Right atrium auricular region (tissue), 2 donors: Measurements from ENCODE around the gene RASL12. TPM values are rescaled to one million over a fixed set of nuclear protein-coding genes. Genes with fewer than 3 reads are reported as not detected.
"Not testable (repeated sequence)": the region's sequence is repeated elsewhere in the genome, so short reads cannot be mapped to it uniquely, and the experiment has no call there.

Experiments
- DNase-seq: peaks from one replicate; pipeline ENCODE4 v3.0.0-alpha.2; 2019; ENCODE audit warnings: low spot score
- H3K27ac ChIP-seq, 2 donors: fragments of 200-600 bp; sonication (generic); 1 replicate in 1 of 2; 2 replicates in 1 of 2; pipeline ENCODE4 v1.5.1; 2016 to 2019
- H3K27me3 ChIP-seq, 2 donors: fragments of 200-600 bp; sonication (generic); one replicate each; pipeline versions ENCODE4 v1.5.1 to v1.6.0; 2017 to 2019
- H3K36me3 ChIP-seq: fragments of 200-600 bp; sonication (generic); one replicate; pipeline ENCODE4 v1.5.1; 2016
- H3K4me1 ChIP-seq, 2 donors: fragments of 200-600 bp; sonication (generic); one replicate each; pipeline versions ENCODE4 v1.5.1 to v1.6.0; 2017 to 2019
- H3K4me3 ChIP-seq, 2 donors: fragments of 200-600 bp; sonication (generic); 1 replicate in 1 of 2; 2 replicates in 1 of 2; pipeline ENCODE4 v1.5.1; 2017 to 2019; ENCODE audit warnings: mild to moderate bottlenecking in 1 of 2, moderate library complexity in 1 of 2
- H3K9me3 ChIP-seq, 2 donors: fragments of 200-600 bp; sonication (generic); one replicate each; pipeline ENCODE4 v1.5.1; 2019
- total RNA-seq, 2 donors: library from RNA; depleted of rRNA; stranded (reverse); fragments of >200 nt; gene quantifications; one replicate each; pipeline ENCODE4 v1.1.0, GENCODE V29; 2016
- TF ChIP-seq, protein P1 (sequence below), 2 donors: fragments of 200-600 bp; sonication (generic); IDR thresholded peaks; one replicate each; pipeline ENCODE4 v1.5.1; 2019; ENCODE audit warnings: antibody characterized with exemption in 2 of 2

Gene RASL12
- total RNA-seq, 2 donors from 2014 or later, result 83.3 to 183 TPM

DNA sequence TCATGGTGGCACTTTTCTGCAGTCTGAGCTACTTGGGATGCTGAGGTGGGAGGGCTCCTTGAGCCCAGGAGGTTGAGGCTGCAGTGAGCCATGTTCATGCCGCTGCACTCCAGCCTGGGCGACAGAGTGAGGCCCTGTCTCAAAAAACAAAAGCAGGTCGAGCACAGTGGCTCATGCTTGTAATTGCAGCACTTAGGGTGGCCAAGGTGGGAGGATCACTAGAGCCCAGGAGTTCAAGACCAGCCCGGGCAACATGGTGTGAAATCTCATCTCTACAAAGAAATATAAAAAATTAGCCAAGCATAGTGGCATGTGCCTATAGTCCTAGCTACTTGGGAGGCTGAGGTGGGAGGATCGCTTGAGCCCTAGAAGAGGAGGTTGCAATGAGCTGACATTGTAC lies 37.2 kb upstream of the RASL12 start:
- no peak for DNase-seq
- H3K9me3 ChIP-seq, result no peaks in the 10 kb centered on the region
- H3K27me3 ChIP-seq, result no peaks in the 10 kb centered on the region
- H3K4me1 ChIP-seq, result peaks cover 0 to 3% of the 10 kb centered on the region in 2 donors
- no peak overlapping the region for H3K4me3 ChIP-seq
- peaks cover 21% of the 10 kb centered on the region for H3K36me3 ChIP-seq
- no peak overlapping the region for H3K27ac ChIP-seq
- TF ChIP-seq, protein P1, sequence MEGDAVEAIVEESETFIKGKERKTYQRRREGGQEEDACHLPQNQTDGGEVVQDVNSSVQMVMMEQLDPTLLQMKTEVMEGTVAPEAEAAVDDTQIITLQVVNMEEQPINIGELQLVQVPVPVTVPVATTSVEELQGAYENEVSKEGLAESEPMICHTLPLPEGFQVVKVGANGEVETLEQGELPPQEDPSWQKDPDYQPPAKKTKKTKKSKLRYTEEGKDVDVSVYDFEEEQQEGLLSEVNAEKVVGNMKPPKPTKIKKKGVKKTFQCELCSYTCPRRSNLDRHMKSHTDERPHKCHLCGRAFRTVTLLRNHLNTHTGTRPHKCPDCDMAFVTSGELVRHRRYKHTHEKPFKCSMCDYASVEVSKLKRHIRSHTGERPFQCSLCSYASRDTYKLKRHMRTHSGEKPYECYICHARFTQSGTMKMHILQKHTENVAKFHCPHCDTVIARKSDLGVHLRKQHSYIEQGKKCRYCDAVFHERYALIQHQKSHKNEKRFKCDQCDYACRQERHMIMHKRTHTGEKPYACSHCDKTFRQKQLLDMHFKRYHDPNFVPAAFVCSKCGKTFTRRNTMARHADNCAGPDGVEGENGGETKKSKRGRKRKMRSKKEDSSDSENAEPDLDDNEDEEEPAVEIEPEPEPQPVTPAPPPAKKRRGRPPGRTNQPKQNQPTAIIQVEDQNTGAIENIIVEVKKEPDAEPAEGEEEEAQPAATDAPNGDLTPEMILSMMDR (IDR thresholded peaks at IDR 0.05), result no peak

DNA sequence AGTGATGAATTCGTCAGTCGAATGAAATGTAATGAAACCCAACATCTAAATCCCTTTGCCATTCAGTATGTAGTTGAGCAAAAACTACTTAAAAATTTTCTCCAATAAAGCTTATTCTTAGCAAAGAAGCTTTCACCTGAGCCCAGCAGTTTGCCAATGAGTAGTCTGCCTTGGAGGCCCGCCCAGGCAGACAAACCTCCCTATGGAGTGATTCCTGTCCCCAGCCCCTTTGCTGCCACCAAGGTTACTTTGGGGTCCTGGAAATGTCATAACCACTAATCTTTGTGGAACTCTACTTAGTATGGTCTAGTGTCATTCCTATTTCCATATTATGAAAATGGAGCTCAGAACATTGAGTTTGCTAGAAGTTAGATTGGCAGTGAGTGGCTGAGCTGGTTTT lies 35.1 kb upstream of the RASL12 start:
- Histone ChIP-seq H3K27ac (no peak overlapping the region), H3K4me1 (peaks cover 0 to 3% of the 10 kb centered on the region in 2 donors), H3K27me3 (no peaks in the 10 kb centered on the region), H3K36me3 (peaks cover 42% of the 10 kb centered on the region), H3K4me3 (no peak overlapping the region), H3K9me3 (no peaks in the 10 kb centered on the region)
- no peak for DNase-seq
- TF ChIP-seq, protein P1 (IDR thresholded peaks at IDR 0.05), result no peak

DNA sequence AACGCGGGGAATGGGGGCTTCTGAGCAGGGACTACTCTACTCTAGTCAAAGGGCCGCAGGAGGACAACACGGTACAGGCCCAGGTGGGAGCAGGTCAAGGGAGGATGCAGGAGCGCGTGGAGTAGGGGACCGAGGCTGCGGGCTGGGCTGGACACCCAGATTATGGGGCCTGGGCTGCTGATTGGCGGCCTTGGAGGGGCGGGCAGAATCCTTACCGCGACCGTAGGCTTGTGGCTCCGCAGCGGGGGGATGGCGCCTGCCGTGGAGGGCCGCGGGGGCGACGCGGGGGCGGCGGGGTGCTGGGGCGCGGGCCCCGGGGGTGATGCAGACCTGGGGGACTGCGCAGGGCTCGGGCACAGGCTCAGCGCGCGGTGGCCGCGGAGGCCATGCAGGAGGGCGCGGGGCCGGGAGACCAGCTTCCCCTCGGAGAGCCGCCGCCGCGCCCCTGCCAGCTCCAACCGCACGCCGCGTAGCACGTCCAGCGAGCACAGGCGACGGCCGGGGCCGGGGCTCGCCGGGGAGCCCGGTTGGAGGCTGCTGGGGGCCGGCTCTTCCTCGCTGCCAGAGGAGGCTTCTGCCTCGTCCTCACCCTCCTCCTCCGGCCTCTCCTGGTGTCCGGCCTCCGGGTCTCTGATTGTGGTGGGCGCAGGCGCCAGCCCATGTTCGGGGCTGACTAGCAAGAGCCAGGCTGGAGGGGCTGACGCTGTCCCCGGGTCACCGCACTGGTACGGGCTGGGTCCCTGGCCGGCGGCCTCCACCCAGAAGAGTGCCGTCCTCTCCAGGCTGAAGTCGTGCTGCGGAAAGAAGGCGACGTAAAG lies 34.3 kb upstream of the RASL12 start:
- TF ChIP-seq, protein P1 (IDR thresholded peaks at IDR 0.05), result peak in 1 of 2 donors; percentile 2
- DNase-seq, result no peak
- Histone ChIP-seq H3K27ac (no peak overlapping the region), H3K36me3 (peaks cover 47% of the 10 kb centered on the region), H3K4me1 (peaks cover 0 to 3% of the 10 kb centered on the region in 2 donors), H3K4me3 (no peak overlapping the region), H3K27me3 (no peaks in the 10 kb centered on the region), H3K9me3 (no peaks in the 10 kb centered on the region)

DNA sequence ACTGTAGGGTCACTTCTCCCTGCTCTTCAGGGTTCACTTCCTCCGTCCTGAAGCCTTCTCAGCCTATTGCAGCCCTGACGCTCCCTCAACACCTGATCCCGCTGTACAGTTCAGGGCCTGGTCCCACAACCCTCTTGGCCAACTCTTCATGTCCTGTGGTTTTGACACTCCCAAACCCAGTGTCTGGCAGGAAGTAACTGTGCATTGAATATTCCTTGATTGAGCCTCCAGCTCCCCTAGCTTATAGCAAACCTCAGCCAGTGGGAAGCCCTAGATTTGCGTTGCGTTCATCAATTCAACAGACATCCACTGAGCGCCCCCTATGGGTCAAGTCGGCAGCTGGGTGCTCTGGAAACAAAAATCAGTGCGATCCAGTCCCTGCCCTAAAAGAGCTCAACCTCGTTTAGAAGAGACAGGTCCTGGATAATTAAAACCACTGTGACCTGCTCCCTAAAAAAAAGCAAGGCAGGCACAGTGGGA lies 33.7 kb upstream of the RASL12 start:
- Histone ChIP-seq H3K9me3 (no peaks in the 10 kb centered on the region), H3K27ac (no peak overlapping the region), H3K27me3 (no peaks in the 10 kb centered on the region), H3K4me3 (no peak overlapping the region), H3K36me3 (peaks cover 47% of the 10 kb centered on the region), H3K4me1 (peaks cover 0 to 3% of the 10 kb centered on the region in 2 donors)
- TF ChIP-seq, protein P1 (IDR thresholded peaks at IDR 0.05), result peak; percentile 64 to 82
- peak; percentile 78 for DNase-seq

DNA sequence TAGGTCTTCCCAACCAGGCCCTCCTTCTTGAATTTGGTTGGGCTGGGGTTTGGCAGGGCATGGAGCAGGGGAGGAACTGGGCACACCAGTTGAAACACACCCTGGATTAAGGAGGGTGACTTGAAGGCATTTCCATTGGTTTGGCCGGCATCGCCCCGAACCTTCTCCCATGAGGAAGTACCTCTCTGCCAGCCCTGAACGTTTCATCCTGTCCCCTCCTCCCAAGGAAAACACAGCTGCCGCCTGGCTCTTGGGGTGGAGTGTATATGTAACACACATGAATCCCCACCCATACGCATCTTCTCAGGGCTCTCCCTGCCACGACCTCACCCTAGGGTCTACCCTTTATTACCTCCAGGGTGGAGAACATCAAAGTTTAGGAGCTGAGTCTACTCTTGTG lies 32.7 kb upstream of the RASL12 start:
- TF ChIP-seq, protein P1 (IDR thresholded peaks at IDR 0.05), result no peak
- Histone ChIP-seq H3K9me3 (no peaks in the 10 kb centered on the region), H3K36me3 (peaks cover 42% of the 10 kb centered on the region), H3K4me1 (peaks cover 0 to 3% of the 10 kb centered on the region in 2 donors), H3K4me3 (no peak overlapping the region), H3K27me3 (no peaks in the 10 kb centered on the region), H3K27ac (no peak overlapping the region)
- DNase-seq, result no peak

DNA sequence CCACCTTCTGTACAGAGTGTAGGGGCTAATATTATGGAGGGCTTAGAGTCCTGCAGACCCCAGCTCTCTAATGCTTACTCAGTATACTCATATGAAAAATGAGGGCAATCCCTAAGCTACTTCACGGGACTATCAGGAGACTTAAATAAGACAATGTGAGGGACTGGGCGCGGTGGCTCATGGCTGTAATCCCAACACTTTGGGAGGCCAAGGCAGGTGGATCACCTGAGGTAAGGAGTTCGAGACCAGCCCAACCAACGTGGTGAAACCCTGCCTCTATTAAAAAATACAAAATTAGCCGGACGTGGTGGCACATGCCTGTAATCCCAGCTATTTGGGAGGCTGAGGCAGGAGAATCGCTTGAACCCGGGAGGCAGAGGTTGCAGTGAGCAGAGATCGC lies 32.0 kb upstream of the RASL12 start:
- H3K27me3 ChIP-seq, DNase-seq, H3K9me3 ChIP-seq, H3K27ac ChIP-seq, H3K4me1 ChIP-seq, H3K4me3 ChIP-seq: not testable (repeated sequence)
- peaks cover 38% of the 10 kb centered on the region for H3K36me3 ChIP-seq
